GM19463 (cell line): ENCODE data around the gene MRFAP1L1.
A peak's percentile ranks its signal among the peaks of the same experiment; 100 is the strongest.

Source experiments
- ATAC-seq: cut with Tn5 transposase; IDR thresholded peaks from one replicate; pipeline ENCODE4 v1.9.1; 2021; ENCODE audit warnings: mild to moderate bottlenecking, moderate library complexity; ENCODE audit not compliant: unreplicated experiment

The MRFAP1L1 gene

DNA sequence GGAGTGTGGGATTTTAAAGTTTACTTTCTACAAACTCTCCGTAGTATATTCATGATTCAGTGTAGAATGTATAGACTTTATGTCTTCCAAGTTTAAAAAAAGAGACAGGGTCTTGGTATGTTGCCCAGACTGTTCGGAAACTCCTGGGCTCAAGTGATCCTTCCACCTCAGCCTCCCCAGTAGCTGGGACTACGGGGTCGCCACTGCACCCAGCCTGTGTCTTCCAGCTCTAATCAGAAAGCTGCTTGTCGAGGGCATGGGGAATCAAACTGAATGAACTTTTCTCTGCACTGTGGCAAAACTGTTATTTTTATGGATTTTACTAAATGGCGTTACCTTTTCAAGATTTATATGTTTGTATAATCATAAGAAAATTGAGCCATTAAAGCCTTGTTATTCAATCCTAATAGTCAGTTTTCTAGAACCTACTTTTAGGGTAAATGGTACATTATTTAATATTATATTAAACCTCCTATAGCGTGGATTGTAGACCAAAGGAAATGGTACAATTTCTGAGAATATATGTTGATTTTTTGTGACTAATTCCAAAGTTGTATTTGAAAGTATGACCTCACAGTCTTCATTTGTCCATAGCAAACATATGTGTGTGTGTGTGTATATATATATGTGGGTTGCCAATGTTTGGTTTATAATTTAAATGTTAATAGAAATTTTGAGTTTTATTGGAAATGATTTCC, 7.4 kb upstream of the MRFAP1L1 start:
- ATAC-seq: no peak

DNA sequence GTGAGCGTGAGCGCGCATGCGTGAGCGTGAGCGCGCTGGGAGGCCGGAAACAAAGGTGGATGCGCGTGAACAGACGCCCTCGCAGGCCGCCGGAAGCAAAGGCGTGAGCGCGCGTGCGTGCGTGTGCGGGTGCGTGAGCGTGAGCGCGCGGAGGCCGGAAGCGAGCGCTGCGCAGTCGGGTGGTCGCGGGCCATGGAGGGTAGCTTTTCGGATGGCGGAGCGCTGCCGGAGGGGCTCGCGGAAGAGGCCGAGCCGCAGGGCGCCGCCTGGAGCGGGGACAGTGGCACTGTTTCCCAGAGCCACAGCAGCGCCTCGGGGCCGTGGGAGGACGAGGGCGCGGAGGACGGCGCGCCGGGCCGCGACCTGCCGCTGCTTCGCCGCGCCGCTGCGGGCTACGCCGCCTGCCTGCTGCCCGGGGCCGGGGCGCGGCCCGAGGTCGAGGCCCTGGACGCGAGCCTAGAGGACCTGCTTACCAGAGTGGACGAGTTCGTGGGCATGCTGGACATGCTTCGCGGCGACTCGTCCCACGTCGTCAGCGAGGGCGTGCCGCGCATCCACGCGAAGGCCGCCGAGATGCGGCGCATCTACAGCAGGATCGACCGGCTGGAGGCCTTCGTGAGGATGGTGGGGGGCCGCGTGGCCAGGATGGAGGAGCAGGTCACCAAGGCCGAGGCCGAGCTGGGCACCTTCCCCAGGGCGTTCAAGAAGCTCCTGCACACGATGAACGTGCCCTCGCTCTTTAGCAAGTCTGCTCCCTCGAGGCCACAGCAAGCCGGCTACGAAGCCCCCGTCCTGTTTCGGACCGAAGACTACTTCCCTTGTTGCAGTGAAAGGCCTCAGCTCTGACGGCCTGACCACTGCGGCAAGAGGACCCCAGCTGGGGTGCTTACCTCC, 6.6 kb upstream of the MRFAP1L1 start, which contains the start of gene BLOC1S4:
Gene BLOC1S4, plus strand, starts transcription at position 157 of the 894 bp plus-strand sequence. Its CDS starts 36 bp downstream, at position 193.
- peak; percentile 85 for ATAC-seq

DNA sequence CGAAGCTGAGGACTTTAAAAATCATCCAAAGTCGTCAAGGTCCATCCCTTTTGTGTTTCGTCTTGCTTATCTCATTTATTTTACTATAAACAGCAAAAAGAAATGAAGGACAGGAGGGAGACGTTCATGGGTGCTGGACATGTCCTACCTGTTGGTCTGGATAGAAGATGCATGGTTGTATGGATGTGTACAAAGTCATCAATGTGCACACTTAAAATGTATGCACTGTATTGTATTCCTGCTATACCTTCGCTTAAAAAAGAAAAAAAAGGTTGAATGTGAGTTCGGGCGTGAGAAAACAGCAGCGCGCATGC, 6.0 kb upstream of the MRFAP1L1 start:
- ATAC-seq: no peak

DNA sequence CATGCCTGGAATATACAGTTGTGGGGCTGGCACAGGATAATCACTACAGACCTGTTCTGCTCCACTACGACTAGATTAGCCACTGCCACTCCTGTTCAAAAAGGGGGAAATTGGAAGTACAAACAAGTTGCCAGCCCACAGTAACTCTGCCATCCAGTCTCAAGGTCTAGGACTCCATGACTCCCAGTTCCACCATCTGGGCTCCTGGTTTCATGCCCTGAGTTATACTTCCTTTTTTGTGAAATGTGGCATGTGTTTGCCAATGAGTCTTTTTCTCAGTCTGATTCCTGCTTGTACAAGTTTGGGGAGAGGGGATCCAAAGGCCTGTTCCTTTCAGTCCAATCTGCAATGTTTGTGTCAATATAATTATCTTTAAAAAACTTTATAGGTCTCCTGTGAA, 5.3 kb upstream of the MRFAP1L1 start:
- ATAC-seq: no peak

DNA sequence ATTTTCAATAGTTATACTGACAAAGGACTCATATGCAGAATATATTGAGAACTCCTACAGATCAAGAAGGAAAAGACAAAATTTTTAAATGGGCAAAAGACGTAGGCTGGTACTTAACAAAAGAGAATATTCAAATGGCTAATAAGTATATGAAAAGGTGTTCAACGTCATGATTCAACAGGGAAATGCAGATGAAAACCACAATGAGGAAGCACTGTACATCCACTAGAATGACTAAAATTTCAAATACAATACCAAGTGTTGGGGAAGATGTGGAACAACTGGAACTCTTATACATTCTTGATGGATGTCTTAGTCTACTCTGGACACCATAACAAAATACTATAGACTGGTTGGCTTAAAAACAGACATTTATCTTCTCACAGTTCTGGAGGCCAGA, 1.3 kb upstream of the MRFAP1L1 start:
- ATAC-seq: no peak

DNA sequence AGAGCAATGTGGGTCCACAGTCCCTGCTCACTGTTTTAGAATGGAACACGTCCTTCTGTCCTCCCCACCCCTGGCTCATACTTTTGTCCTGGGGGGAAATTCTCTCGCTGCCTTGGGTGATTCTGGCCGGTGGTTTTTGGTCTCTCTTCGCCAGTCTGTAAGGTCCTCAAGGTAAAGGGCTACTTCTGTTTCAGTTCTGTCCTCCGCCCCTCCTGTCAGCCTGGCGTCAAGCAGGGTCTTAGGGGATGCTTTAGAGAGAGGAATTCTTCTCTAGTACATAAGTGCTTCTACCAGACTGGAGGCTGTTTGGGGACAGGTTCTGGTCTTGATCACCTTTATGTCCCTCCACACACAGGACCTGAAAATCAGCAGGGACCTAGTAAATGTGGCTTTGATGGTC, 617 bp upstream of the MRFAP1L1 start:
- ATAC-seq: no peak

DNA sequence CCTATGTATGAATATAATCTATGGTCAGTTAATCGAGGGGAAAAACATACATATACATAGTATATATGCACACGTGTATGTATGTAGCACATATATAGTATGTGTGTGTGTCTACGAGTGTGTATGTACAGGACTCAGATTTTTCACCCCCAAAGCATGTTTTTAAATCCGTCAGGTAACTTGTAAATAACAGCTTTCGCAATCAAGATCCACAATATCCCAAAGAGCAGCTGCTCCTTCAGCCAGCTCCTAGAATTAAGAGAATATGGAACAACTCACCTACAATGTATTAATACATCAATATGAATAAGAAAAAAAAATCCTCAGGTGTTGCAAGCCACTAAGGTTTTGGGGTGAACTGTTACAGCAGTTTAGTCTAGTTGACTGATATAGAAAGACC, 3.5 kb downstream of the MRFAP1L1 start:
- no peak for ATAC-seq

DNA sequence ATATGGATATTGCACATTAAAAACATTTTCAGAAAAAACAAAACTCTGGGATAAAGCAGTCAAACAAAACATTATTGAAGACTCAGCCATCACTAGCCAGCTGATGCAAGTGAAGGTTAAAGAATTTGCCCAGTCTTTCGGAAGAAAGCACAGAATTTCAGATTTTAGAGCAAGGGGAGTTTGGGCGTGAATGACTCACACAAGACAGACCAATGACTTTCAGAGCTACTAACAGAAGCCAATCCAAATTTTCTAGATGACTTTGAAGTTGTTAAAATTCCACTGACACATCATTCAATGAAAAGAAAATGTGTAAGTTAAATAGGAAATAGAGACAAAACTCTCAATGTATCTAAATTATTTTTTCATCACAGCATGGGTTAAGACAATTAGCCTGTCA, 4.0 kb downstream of the MRFAP1L1 start:
- no peak for ATAC-seq

DNA sequence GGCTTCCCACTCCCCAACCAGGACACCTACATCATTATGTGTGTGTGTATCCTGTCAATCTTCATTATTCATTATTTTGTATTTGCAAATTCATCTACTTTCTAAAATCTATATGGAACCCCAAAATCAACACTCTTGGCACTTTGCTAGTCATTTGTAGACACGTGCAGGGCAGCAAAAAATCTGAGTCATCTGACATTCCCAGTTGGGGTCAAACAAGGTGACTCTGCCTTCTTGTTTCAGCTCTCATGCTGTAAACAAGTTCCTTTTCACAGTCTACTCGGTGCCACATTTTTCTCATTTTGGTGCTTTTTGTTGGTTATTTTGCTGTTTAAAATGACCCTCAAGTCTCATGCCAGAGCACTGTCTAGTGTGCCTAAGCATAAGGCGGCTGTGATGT, 5.9 kb downstream of the MRFAP1L1 start:
- ATAC-seq: no peak

DNA sequence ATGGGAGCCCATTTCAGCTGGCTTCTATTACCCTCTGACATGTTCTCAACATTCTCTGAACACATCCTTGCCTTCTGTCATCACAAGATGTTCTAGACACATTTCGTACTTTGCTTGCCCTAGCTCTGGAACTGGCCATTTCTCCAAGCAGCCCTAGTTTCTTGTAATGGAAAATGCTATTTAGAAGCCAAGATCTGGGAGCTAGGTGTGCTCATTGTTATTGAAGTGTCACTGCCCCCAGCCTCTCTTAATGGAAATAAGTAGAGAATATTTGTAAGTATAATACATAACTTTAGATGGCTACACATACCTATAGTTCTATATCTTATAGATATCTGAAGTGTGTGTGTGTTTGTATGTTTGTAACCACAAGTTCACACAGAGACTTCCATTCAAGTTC, 6.9 kb downstream of the MRFAP1L1 start:
- no peak for ATAC-seq

DNA sequence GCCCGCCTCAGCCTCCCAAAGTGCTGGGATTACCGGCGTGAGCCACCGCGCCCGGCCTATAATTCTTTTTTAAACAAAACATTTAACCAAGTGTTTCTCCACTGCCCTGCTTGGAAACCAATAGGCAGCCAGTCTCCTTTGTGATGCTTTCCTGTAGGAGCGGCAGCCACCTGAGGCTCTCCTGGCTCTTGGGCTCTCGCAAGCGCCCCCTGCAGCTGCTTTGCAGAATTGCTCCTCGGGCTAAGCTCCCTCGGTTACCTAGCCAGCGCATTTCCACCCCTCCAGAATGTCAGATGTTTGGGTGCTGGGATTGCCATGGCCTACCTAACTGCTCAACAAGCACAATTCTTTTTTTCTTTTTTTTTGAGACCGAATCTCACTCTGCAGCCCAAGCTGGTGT, 8.3 kb downstream of the MRFAP1L1 start:
- no peak for ATAC-seq

DNA sequence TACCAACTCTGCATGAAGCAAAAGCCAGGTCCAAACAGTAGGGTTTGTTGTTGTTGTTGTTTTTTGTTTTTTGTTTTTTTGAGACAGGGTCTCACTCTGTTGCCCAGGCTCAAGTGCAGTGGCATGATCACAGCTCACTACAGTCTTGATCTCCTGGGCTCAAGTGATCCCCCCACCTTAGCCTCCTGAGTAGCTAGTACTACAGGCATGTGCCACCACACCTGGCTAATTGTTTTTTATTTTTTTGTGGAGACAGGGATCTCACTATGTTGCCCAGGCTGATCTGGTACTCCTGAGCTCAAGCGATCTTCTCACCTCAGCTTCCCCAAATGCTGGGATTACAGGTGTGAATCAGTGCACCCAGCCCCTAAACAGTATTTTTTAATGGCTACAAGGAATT, 9.8 kb downstream of the MRFAP1L1 start:
- no peak for ATAC-seq

DNA sequence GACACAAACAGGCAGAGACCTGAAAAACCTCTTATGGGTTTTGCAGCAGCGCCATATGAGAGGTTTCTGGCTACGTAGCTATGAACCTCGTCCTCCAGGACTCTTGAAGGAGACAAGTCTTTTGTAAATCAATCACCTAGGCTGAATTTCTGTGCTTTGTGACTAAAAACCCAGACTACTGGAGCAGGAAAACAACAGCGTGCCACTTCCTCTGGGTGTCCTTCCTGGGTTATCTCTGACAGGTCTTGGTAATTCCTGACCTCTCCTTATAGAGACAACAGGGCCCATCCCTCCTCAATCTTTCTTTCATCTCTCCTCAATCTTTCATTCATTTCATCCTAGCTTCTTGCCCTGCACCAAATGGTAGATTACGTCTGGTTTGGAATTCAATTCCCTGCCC, 10.3 kb downstream of the MRFAP1L1 start:
- no peak for ATAC-seq

DNA sequence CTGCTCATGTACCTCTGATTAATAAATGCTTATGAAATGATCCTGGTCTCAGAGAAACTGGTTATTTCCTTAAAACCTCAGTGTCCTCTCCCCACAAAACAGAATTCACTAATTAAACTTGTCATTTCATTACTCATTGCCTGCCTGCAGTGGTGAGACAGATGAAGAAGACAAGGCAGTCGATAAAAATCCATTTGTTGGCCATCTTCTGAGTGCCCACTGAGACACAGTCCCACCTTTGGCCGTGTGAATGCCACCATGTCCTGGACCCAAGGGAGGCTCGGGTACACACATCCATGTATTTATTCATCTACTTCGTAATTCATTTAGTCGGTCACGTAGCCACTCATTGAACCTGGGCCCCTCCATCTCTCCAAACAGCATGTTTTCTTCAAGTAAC, 12.5 kb downstream of the MRFAP1L1 start:
- ATAC-seq: no peak

DNA sequence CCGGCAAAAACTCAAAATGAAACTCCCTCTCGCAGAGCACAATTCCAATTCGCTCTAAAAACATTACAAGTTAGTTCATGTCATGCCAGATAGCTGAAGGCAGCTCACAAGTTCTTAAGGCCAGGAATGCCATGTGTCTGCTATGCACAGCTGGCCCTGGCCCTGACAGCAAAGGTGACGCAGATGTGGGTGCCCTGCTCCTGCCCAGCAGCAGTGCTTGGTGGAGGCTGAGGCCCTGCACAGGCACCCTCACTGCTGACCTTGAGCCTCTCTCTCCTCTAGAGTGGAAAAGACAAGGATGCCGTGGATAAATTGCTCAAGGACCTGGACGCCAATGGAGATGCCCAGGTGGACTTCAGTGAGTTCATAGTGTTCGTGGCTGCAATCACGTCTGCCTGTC, 13.1 kb downstream of the MRFAP1L1 start:
- ATAC-seq: no peak

DNA sequence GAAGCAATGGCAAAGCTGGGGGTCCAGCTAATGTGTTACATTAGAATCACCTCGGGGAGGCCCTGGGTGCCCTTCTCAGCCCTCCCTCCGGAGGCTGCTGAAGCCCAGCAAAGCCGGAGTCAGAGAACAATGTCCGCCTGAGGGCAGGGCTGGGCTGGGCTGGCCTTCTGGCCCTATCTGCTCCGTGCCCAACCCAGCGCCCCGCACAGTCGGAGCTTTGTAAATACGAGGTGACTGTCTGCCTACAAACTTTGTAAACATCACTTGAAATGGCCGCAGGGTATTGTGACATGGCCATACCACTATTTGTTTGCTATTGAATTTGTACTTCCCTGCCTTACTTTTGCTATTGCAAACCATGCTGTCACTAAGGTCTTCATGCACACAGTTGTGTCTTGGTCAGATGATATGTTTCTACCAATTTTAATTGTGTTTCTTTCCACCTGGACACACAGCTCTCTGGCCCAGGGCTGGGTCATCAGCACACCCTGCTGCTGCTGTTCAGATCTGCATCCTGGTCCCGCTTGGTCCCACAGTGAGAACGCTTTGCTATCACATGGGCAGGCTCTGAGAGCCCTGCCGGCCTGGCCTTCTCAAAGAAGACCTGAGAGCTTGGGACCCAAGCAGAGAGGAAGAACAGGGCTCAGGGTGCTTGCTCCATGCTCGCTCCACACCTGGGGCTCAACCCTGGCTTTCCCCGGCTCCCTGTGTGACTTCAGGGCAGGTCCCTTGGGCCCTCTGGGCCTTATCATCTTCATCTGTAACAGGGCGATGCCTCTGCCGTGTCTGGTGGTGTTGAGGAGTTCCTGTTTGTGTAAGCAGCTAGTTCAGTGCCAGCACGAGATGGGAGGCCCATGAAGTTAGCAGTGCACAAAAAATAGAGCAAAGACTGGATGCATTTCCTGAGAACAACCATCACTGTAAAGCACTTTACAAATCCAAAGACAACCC, 13.7 kb downstream of the MRFAP1L1 start:
- no peak for ATAC-seq

DNA sequence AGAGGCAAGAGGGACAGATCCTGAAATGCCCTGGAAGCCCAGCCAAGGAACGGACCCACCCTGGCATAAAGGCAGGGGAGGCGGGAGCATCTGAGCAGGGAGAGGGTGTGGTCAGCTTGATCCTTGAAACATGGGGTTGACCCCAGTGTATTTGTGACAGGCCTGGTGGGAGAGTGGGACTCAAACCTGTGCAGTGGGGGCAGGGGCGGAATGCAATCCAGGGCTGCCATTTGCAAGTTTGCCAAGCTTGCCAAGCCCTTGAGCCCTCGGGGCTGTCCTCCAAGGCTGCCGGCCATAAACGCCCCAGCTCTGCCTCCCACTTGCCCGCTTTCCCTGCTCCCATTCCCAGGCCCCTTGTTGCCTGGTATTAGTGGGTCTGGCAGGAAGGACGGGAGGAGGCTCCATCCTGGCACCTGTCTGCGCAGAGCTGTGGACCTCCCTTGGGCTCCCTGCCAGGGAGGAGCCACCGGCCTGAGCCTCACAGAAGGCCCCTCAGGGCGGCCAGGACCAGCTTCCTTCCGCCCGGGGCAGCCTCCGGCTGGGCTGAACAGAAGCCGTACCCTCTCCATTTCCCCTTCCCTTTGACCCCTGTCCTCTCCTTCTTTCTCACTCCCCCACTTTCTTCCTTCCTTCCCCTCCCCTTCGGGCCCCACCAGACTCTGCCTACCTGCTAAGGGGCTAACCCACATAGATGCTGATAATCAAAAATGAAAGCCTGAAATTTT, 15.3 kb downstream of the MRFAP1L1 start:
- ATAC-seq: no peak

DNA sequence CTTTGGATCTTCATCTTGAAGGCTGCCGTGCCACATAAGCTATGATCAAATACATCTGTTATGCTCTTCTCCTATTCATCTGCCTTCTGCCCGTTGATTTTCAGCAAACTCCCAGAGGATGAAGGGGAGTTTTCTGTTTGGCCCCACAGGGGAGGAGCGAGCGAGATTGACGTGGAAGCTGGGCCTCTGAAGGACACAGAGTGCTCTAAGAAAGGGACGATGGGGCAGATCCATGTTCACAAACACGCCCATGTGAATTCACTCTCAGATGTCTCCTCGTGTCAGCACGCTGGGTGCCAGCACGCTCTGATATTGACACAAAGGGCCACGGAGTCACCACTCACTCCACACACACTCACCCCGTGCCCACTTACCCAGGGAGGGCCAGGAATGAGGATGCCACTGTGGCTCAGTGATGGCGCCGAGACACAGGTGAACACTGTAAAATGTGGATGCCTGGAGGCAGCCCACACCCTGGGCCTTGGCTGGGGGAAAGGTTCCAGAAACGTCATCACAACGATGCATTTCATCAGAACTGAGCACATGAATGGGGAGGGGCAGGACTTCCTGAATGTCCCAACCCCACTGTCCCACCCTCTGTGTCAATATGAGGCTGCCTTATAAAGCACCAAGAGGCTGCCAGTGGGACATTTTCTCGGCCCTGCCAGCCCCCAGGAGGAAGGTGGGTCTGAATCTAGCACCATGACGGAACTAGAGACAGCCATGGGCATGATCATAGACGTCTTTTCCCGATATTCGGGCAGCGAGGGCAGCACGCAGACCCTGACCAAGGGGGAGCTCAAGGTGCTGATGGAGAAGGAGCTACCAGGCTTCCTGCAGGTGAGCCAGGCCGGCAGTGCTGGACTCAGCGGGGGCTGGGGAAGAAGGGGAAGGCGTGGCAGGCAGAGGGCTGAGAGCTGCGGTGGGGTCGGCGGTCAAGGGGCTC, 16.2 kb downstream of the MRFAP1L1 start, which contains the start of gene S100P:
Gene S100P, plus strand, starts transcription at position 648 of the 946 bp plus-strand sequence. Its CDS starts 55 bp downstream, at position 703.
- ATAC-seq: no peak

DNA sequence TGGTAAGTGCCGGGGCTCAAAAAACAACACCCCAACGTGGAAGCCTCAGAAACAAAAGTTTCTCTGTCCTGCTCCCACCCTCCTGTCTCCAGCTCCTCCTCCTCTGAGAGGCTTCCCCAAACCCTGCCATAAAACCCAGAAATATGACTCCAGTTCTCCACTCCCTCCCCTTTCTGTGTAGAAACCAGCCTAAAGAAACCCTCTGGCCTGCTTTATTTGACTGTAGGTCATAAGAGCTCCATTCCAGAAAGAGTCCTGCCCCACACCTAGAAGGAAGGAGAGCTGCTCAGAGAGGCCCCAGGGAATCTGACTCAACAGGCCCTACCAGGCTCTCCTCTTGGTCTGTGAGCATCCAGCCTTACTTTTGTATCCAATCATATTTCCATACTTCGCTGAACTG, 16.9 kb downstream of the MRFAP1L1 start:
- no peak for ATAC-seq
